Effector memory CD8-positive, alpha-beta T cell (primary cell): ENCODE results near the gene CYP2C19.

Experiments
- ATAC-seq: fragments of 150-1000 bp; cut with Tn5 transposase; replicated peaks from 2 replicates; pipeline ENCODE4 v1.10.0; 2021; ENCODE audit warnings: mild to moderate bottlenecking, moderate library complexity
- DNase-seq, 3 experiments: peaks; one replicate each; pipeline ENCODE4 v3.0.0; 2021
- H3K27ac Mint-ChIP-seq, 2 donors: one replicate each; pipeline ENCODE4 v1.8.0; 2022; ENCODE audit warnings: mild to moderate bottlenecking in 2 of 2, mixed read lengths in 2 of 2, moderate library complexity in 2 of 2
- H3K27me3 Mint-ChIP-seq, 2 donors: one replicate each; pipeline ENCODE4 v1.8.0; 2022; ENCODE audit warnings: mixed read lengths in 2 of 2
- H3K36me3 Mint-ChIP-seq: one replicate; pipeline ENCODE4 v1.8.0; 2022; ENCODE audit warnings: mild to moderate bottlenecking, moderate library complexity, mixed read lengths; ENCODE audit not compliant: insufficient read depth
- H3K4me1 Mint-ChIP-seq, 2 donors: one replicate each; pipeline ENCODE4 v1.8.0; 2022; ENCODE audit warnings: low read depth in 2 of 2, mixed read lengths in 2 of 2
- H3K4me3 Mint-ChIP-seq, 2 donors: one replicate each; pipeline ENCODE4 v1.8.0; 2022; ENCODE audit warnings: mild to moderate bottlenecking in 2 of 2, mixed read lengths in 2 of 2, moderate library complexity in 2 of 2
- H3K9me3 Mint-ChIP-seq, 2 donors: one replicate each; pipeline ENCODE4 v1.8.0; 2022; ENCODE audit warnings: mixed read lengths in 2 of 2

The CYP2C19 gene

DNA sequence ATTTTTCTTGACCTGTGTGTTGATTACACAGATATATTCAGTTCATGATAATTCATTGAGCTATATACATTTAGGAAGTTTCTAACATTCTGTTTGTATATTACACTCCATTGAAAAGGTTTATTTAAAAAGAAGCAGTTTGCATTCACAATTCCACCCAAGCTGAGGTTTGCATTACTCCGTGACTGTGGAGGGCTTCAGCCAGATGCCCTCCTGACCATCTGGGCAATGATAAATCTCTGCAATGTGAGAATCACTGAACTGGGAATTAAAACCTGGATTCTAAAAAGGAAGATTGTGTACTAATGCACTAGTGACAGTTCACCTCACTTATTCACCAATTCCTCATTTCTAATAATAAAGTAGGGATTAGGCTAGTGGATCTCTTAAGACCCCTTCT lies 139.6 kb downstream of the CYP2C19 start:
- no peaks in the 10 kb centered on the region for H3K4me1 Mint-ChIP-seq
- H3K27ac Mint-ChIP-seq = no peak overlapping the region
- no peak for DNase-seq
- H3K9me3 Mint-ChIP-seq = peaks cover 4 to 8% of the 10 kb centered on the region in 2 donors
- no peaks in the 10 kb centered on the region for H3K27me3 Mint-ChIP-seq
- no peak overlapping the region for H3K4me3 Mint-ChIP-seq
- no peak for ATAC-seq
- H3K36me3 Mint-ChIP-seq = no peaks in the 10 kb centered on the region

DNA sequence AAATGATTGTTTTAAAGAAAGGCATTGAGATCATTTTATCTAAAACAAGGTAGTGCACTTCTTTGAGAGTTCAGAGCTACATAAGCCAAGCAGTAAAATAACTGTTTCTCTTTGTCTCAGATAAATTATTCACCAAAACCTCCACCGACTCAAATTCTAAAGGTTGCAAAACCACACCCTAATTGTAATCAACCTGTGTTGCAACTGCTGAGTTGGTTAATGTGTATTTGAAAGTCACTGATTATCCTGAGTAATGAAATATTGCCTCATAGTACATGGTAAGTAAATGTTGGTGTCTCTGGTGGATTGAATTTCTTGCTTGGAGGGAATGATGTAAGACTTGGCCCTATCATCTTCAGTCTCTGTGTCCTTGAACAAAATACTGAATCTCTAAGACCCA lies 140.1 kb downstream of the CYP2C19 start:
- Mint-ChIP-seq H3K36me3 (no peaks in the 10 kb centered on the region), H3K4me1 (no peaks in the 10 kb centered on the region), H3K27me3 (no peaks in the 10 kb centered on the region), H3K9me3 (peaks cover 3% of the 10 kb centered on the region in 2 donors), H3K4me3 (no peak overlapping the region), H3K27ac (no peak overlapping the region)
- ATAC-seq (no peak), DNase-seq (no peak)
